Uterus (tissue), 4 donors: Measurements from ENCODE around the gene LHX2. TPM values are rescaled to one million over a fixed set of nuclear protein-coding genes. Genes with fewer than 3 reads are reported as not detected.

Experiments
- DNase-seq, 2 donors: peaks; one replicate each; pipeline ENCODE4 v3.0.0-alpha.2; 2019 to 2020
- H3K27ac ChIP-seq, 2 donors: fragments of 200-600 bp; sonication (generic); 1 replicate in 1 of 2; 2 replicates in 1 of 2; pipeline ENCODE4 v1.5.1; 2016 to 2018
- H3K27me3 ChIP-seq, 2 donors: fragments of 200-600 bp; sonication (generic); one replicate each; pipeline ENCODE4 v1.5.1; 2018 to 2019; ENCODE audit warnings: control low read depth in 1 of 2
- H3K36me3 ChIP-seq, 2 donors: fragments of 200-600 bp; sonication (generic); one replicate each; pipeline ENCODE4 v1.5.1; 2019; ENCODE audit warnings: control low read depth in 1 of 2
- H3K4me1 ChIP-seq, 2 donors: fragments of 200-600 bp; sonication (generic); one replicate each; pipeline ENCODE4 v1.5.1; 2018 to 2019; ENCODE audit warnings: control low read depth in 1 of 2
- H3K4me3 ChIP-seq, 2 donors: fragments of 200-600 bp; sonication (generic); 1 replicate in 1 of 2; 2 replicates in 1 of 2; pipeline ENCODE4 v1.5.1; 2018 to 2019; ENCODE audit warnings: mild to moderate bottlenecking in 1 of 2
- H3K9me3 ChIP-seq, 2 donors: fragments of 200-600 bp; sonication (generic); one replicate each; pipeline ENCODE4 v1.5.1; 2019; ENCODE audit warnings: control low read depth in 1 of 2
- POLR2A ChIP-seq, 2 donors: fragments of 450-650 bp; IDR thresholded peaks; one replicate each; pipeline ENCODE4 v1.6.1; 2016; ENCODE audit warnings: antibody characterized with exemption in 2 of 2, mild to moderate bottlenecking in 1 of 2, moderate library complexity in 1 of 2
- intact Hi-C: fragments of 100-400 bp; cut with DNase I; formaldehyde crosslinking; loops from one replicate; pipeline ENCODE4 v1.15.1; 2023; ENCODE audit warnings: low total_unique reads
- total RNA-seq, 4 donors: library from RNA; depleted of rRNA in 3 of 4; stranded (reverse); fragments of >200 nt in 3 of 4; gene quantifications; one replicate each; pipeline versions ENCODE4 v1.1.0 to v1.2.4, GENCODE V29; 2014 to 2023
- TF ChIP-seq, protein P1 (sequence below), 4 experiments: fragments of 200-600 bp in 2 of 4; fragments of 450-650 bp in 2 of 4; sonication (generic) in 2 of 4; IDR thresholded peaks; one replicate each; pipeline ENCODE4 v1.5.1; 2016 to 2019; ENCODE audit warnings: antibody characterized with exemption in 4 of 4, mild to moderate bottlenecking in 2 of 4, moderate library complexity in 1 of 4
- donor health status: DM: yes; HTN: yes; CAD: no.

The LHX2 gene
- total RNA-seq, 4 donors from 2014 or later = 0.14 TPM; not detected in 3

DNA sequence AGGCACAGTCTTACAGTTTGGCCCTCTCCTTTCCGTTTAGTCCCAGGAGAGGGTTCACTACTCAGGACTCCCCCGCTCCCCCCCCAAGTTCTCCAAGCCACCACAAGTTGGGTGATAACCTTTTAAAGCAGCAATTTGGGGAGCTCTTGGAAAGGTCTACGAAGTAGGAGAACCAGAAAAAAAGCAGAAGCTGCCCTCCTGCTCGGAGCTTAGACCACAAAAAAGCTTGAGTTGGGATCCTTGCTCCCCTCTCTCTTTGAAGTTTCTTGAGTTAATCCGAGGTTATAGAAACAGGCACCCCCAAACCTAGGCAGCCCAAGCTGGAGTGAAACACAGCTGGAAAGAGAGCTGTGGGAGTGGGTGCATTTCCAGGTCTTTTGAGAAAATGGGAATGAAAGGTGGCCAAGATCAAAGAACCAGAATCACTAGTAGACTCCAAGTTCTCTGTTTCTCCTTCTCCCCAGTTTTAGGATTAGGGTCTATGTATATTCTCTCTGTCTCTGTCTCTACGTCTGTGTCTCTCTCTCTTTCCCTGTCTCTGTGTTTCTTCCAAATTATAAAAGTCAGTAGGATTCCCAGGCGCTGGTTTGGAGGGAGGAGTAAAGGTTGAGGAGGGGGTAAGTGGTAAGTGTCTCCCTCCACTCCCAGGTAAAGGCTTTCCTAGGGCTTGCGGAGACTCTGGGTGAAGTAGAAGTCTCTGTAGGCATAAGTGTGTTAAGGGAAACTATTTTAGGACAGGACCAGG is 2.8 kb downstream of the LHX2 start:
- no peak for TF ChIP-seq POLR2A (IDR thresholded peaks at IDR 0.05)
- TF ChIP-seq, protein P1, sequence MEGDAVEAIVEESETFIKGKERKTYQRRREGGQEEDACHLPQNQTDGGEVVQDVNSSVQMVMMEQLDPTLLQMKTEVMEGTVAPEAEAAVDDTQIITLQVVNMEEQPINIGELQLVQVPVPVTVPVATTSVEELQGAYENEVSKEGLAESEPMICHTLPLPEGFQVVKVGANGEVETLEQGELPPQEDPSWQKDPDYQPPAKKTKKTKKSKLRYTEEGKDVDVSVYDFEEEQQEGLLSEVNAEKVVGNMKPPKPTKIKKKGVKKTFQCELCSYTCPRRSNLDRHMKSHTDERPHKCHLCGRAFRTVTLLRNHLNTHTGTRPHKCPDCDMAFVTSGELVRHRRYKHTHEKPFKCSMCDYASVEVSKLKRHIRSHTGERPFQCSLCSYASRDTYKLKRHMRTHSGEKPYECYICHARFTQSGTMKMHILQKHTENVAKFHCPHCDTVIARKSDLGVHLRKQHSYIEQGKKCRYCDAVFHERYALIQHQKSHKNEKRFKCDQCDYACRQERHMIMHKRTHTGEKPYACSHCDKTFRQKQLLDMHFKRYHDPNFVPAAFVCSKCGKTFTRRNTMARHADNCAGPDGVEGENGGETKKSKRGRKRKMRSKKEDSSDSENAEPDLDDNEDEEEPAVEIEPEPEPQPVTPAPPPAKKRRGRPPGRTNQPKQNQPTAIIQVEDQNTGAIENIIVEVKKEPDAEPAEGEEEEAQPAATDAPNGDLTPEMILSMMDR (IDR thresholded peaks at IDR 0.05) = no peak
- Histone ChIP-seq H3K9me3 (no peaks in the 10 kb centered on the region), H3K4me3 (no peak overlapping the region), H3K27ac (no peak overlapping the region), H3K27me3 (peaks cover 62 to 86% of the 10 kb centered on the region in 2 donors), H3K4me1 (peaks cover 0 to 29% of the 10 kb centered on the region in 2 donors), H3K36me3 (no peaks in the 10 kb centered on the region)
- DNase-seq = no peak
- intact Hi-C loops = no loop called here

- no peak for DNase-seq
- H3K4me1 ChIP-seq = peaks cover 0 to 29% of the 10 kb centered on the region in 2 donors
- intact Hi-C loops = no loop called here
Observed at GRCh38 chr9:124014956-124015660, 3.5 kb downstream of the LHX2 start.

DNA sequence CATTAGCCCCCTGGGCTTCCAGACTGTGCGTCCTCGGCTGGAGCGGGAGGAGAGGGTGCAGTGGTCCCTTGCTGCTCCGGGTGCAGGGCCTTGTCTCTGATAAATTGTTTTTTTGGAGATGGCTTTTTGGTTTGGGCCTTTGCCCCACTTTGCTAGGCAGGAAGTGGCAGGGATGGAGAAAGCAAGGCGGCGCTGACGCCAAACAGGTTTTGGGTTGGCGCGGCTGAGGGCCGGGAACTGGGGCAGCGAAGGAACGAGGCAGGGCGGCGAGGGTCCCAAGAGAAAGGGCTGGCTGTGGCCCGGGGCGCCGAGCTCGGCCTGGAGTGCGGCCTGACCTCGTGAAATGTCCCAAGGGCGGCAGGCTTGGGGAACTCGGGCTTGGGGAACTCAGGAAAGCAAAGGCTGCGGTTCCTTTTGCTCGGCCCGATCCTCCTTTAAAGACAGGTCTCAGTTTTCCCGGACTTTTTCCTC is 4.1 kb downstream of the LHX2 start:
- TF ChIP-seq, protein P1 (IDR thresholded peaks at IDR 0.05) = no peak
- no peak for TF ChIP-seq POLR2A (IDR thresholded peaks at IDR 0.05)
- Histone ChIP-seq H3K9me3 (no peaks in the 10 kb centered on the region), H3K27ac (no peak overlapping the region), H3K4me1 (peaks cover 0 to 29% of the 10 kb centered on the region in 2 donors), H3K27me3 (peaks cover 66 to 86% of the 10 kb centered on the region in 2 donors), H3K36me3 (no peaks in the 10 kb centered on the region), H3K4me3 (no peak overlapping the region)
- DNase-seq = no peak
- intact Hi-C loops = no loop called here

More at GRCh38 chr9:124014956-124015660, 3.5 kb downstream of the LHX2 start:
- Histone ChIP-seq H3K27me3 (peaks cover 68 to 86% of the 10 kb centered on the region in 2 donors), H3K9me3 (no peaks in the 10 kb centered on the region), H3K27ac (no peak overlapping the region), H3K4me3 (no peak overlapping the region), H3K36me3 (no peaks in the 10 kb centered on the region)
- no peak for TF ChIP-seq POLR2A (IDR thresholded peaks at IDR 0.05)
- TF ChIP-seq, protein P1 (IDR thresholded peaks at IDR 0.05) = no peak

GRCh38 chr9:124016175-124017050 is 4.8 kb downstream of the LHX2 start:
- Histone ChIP-seq H3K9me3 (no peaks in the 10 kb centered on the region), H3K36me3 (no peaks in the 10 kb centered on the region), H3K27me3 (peaks cover 66 to 87% of the 10 kb centered on the region in 2 donors), H3K27ac (no peak overlapping the region), H3K4me3 (no peak overlapping the region), H3K4me1 (peaks cover 0 to 22% of the 10 kb centered on the region in 2 donors)
- intact Hi-C loops = no loop called here
- DNase-seq = no peak
- no peak for TF ChIP-seq POLR2A (IDR thresholded peaks at IDR 0.05)
- TF ChIP-seq, protein P1 (IDR thresholded peaks at IDR 0.05) = no peak
